Mesenteric fat pad (tissue), 1 donor: Measurements from ENCODE around the gene DEFB131A. TPM values are rescaled to one million over a fixed set of nuclear protein-coding genes. Genes with fewer than 3 reads are reported as not detected.
"Not testable (repeated sequence)": the region's sequence is repeated elsewhere in the genome, so short reads cannot be mapped to it uniquely, and the experiment has no call there.

Experiments
- DNase-seq: peaks from one replicate; pipeline ENCODE4 v3.0.0-alpha.2; 2020; ENCODE audit warnings: low spot score
- total RNA-seq: library from RNA; stranded (reverse); fragmentation: NEBNext Ultra II Directional; extraction: Animal tissue kit (Norgen Biotek cat#: 25700); gene quantifications from one replicate; pipeline ENCODE4 v1.2.1, GENCODE V29; 2021
- donor health status: DM: yes; HTN: yes; CAD: no.

The DEFB131A gene
- total RNA-seq, 1 donor from 2014 or later, result not detected

DNA sequence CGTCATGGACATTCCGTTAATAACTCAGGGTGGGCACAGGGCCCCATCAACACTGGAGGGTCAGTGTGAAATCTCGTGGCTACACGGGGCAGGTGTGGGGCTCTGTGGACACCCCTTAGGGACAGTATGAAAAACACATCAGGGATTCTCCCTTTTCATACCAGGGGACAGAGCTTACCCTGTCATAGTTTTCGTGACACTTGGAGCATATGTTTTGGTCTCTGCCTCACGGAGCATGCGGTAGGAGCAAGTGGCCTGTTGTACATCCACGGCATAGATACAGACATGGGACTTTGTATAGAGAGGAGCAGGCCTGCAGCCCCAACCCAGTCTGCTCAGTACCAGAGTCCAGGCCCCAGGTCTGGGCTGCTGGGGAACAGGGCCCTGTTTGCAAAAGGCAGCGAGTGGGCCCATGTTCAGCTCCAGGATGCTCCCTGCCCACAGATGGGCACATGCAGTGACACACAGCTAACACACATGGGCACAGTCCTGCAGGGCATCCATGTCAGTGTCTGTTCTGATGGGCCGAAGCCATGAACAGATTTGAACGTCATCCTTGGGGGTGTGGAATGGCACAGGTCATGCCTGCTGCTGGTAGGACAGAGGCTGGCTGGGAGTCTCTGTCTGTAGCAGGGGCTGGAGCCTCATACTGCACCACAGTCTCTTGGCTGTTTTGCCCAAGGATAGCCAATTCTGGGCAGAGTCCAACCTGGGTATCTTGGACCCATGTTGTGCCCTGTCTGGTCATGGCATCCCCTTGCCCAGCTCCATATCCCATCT lies 50.2 kb downstream of the DEFB131A start:
- DNase-seq, result not testable (repeated sequence)

DNA sequence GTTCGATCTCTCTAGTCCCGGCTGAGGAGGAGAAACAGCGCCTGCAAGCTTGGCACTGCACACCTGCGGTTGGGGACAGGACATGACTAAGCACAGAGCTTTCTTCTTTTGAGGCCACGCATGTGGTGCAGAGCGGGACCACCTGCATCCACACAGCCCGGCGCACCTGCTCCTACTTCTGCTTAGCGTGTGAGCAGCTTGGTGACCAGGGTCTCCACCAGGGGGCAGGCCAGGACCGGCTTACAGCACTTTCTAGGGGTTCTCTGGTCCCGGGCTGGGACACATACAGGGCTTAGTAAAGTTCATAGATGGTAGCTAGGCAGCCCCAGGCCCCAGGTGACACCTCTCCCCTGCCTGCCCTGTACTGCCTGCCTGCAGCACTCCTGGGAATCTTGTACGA lies 51.2 kb downstream of the DEFB131A start:
- DNase-seq, result not testable (repeated sequence)

DNA sequence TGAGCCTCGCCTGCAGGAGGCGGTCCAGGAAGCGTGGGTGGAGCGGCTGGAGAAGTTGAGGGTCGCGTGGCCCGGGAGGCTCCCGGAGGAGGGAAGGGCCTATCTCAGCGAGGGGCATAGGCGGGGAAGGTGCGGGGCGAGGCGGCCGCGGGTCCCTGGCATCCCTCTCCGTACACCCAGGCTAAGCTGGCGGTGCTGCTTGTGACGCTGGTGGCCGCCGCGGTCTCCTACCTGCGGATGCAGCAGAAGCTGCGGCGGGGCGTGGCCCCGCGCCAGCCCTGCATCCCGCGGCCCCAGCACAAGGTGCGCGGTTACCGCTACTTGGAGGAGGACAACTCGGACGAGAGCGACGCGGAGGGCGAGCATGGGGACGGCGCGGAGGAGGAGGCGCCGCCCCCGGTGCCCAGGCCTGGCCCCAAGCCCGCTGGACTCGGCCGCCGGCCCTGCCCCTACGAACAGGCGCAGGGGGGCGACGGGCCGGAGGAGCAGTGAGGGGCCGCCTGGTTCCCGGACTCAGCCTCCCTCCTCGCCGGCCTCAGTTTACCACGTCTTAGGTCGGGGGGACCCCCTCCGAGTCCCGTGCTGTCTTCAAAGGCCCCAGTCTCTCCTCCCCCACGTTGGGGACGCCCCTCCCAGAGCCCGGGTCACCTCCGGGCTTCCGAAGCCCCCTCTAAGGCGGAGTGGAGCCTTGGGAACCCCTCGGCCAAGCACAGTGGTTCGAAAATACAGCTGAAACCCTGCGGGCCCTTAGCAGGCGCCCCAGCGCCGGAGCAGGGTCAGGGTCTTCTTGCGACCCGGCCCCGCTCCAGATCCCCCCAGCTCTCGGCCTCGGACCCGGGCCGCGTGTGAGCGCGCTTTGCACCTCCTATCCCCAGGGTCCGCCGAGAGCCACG lies 53.6 kb downstream of the DEFB131A start:
- DNase-seq, result not testable (repeated sequence)

DNA sequence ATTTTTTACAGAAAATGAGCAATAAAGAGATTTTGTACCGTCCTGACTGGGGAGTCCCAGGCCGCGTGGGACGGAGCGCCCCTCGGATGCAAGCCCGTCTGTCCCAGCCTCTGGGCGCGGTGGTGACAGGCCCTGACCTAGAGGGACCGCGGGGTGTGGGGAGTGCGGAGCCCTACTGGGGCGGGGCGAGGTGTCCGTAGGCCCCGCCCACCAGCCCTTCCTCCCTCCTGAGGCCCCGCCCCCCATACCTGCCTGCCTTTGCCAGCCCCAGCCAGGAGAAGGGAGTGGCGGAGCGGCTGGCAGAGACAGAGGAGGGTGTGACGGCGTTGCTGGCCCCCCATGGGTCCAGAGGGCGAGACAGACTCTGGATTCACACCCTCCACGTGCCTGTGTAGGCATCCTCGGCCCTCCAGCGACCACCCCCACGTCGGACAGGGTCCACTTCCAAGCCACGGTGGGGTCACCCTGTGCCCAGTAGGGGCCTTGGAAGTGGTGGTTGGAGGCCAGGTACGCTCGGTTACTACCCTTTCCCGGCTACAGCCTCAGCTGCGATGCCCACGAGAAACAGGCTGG lies 54.3 kb downstream of the DEFB131A start:
- DNase-seq, result not testable (repeated sequence)

DNA sequence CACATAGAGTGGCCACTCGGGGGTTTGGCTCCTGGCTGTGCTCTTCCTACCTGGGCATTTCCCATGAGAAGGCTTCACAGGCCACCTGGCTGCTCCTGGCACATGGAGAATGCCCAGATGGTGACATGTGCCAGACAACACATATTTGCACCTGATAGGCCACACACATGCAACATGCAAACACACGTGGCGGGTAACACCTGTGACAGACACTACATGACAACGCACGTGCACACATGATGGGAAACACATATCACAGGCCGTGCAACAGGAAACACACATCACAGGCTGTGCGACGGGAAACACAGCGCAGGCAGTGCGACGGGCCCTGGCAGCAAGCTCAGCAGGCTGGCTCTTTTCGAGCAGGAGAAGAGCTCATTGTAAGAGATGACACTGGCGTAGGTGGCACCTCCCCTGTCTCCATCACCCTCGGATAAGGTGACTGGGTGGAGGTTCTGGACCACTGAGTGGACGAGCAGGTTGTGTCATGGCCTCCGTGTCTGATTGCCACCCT lies 55.8 kb downstream of the DEFB131A start:
- DNase-seq, result not testable (repeated sequence)

Other genes with a start within 250 kb of the DEFB131A start
- gene USP17L10, start 233.8 kb upstream of the DEFB131A start, total RNA-seq, result not detected
- gene USP17L11, start 229.0 kb upstream of the DEFB131A start, total RNA-seq, result not detected
- not detected for gene USP17L12, start 224.3 kb upstream of the DEFB131A start, total RNA-seq
- not detected for gene USP17L13, start 219.5 kb upstream of the DEFB131A start, total RNA-seq
- not detected for gene USP17L15, start 210.0 kb upstream of the DEFB131A start, total RNA-seq
- not detected for gene USP17L17, start 200.5 kb upstream of the DEFB131A start, total RNA-seq
- not detected for gene USP17L18, start 195.8 kb upstream of the DEFB131A start, total RNA-seq
- gene USP17L19, start 191.0 kb upstream of the DEFB131A start, total RNA-seq, result not detected
- not detected for gene USP17L20, start 186.3 kb upstream of the DEFB131A start, total RNA-seq
- gene USP17L21, start 181.5 kb upstream of the DEFB131A start, total RNA-seq, result not detected
- gene USP17L22, start 176.8 kb upstream of the DEFB131A start, total RNA-seq, result not detected
- not detected for gene USP17L24, start 119.2 kb upstream of the DEFB131A start, total RNA-seq
- gene USP17L25, start 114.5 kb upstream of the DEFB131A start, total RNA-seq, result not detected
- not detected for gene USP17L26, start 109.8 kb upstream of the DEFB131A start, total RNA-seq
- not detected for gene USP17L5, start 105.0 kb upstream of the DEFB131A start, total RNA-seq
- not detected for gene USP17L27, start 100.3 kb upstream of the DEFB131A start, total RNA-seq
- gene USP17L28, start 95.5 kb upstream of the DEFB131A start, total RNA-seq, result not detected
- not detected for gene USP17L29, start 90.8 kb upstream of the DEFB131A start, total RNA-seq
- not detected for gene USP17L30, start 81.3 kb upstream of the DEFB131A start, total RNA-seq